ENCODE measurements around the gene SKI. TPM values are rescaled to one million over a fixed set of nuclear protein-coding genes. Genes with fewer than 3 reads are reported as not detected.

The SKI gene
- total and polyA plus RNA-seq, 9 of the 15 experiments (the other 6 are each of a cell fraction or from before 2014, with no cell fraction given) = 0.10 to 60.5 (median 4.6) TPM

GRCh38 chr1:2189459-2190425 lies 38.4 kb upstream of the SKI start (continued):
- TF ChIP-seq CGGBP1 (CRISPR knock-in tag; IDR thresholded peaks at IDR 0.05) (no peak), FOXJ3 (CRISPR knock-in tag; IDR thresholded peaks at IDR 0.05) (no peak), PHB2 (IDR thresholded peaks at IDR 0.05; ENCODE audit: low read depth) (no peak), GATAD2B (IDR thresholded peaks at IDR 0.05; ENCODE audit: borderline replicate concordance) (no peak), KDM1A (IDR thresholded peaks at IDR 0.05) (no peak), RBM22 (IDR thresholded peaks at IDR 0.05; ENCODE audit: low read depth, low read length, poor library complexity, severe bottlenecking) (no peak), ZNF695 (CRISPR knock-in tag; IDR thresholded peaks at IDR 0.05) (no peak), NR0B1 (IDR thresholded peaks at IDR 0.05; ENCODE audit: partially characterized antibody) (no peak), ZNF253 (CRISPR knock-in tag; conservative IDR thresholded peaks at IDR 0.05) (no peak), ZBTB26 (CRISPR knock-in tag; IDR thresholded peaks at IDR 0.05) (no peak), RNF2 (IDR thresholded peaks at IDR 0.05) (no peak), ZNF197 (CRISPR knock-in tag; IDR thresholded peaks at IDR 0.05; ENCODE audit: low read depth) (no peak), ZNF584 (CRISPR knock-in tag; IDR thresholded peaks at IDR 0.05; ENCODE audit: low read depth) (no peak), SOX6 (IDR thresholded peaks at IDR 0.05) (peak; percentile 46), KLF16 (IDR thresholded peaks at IDR 0.05) (0 out of 2 replicates have a peak, but pooled peaks have one; percentile 59), NFE2 (IDR thresholded peaks at IDR 0.05; ENCODE audit: low read depth) (no peak), DDX20 (tag; IDR thresholded peaks at IDR 0.05; ENCODE audit: low read depth) (no peak), ZNF696 (CRISPR knock-in tag; conservative IDR thresholded peaks at IDR 0.05) (no peak), ZNF707 (CRISPR knock-in tag; conservative IDR thresholded peaks at IDR 0.05) (no peak), KDM5B (IDR thresholded peaks at IDR 0.05; ENCODE audit: insufficient replicate concordance, low read depth, low read length) (peak; percentile 18), CLOCK (CRISPR knock-in tag; IDR thresholded peaks at IDR 0.05; ENCODE audit: borderline replicate concordance) (no peak), ZSCAN32 (CRISPR knock-in tag; IDR thresholded peaks at IDR 0.05) (no peak), MAZ (CRISPR knock-in tag; conservative IDR thresholded peaks at IDR 0.05 in 1 of 2, IDR thresholded peaks at IDR 0.05 in 1 of 2) (peak; percentile 92 to 98)

Data from K562 (cell line).